ENCODE results near the gene KCNJ10. TPM values are rescaled to one million over a fixed set of nuclear protein-coding genes. Genes with fewer than 3 reads are reported as not detected.

Gene KCNJ10
- total RNA-seq, 1 experiment from 2014 or later: 1.4 TPM

GRCh38 chr1:160070243-160071163, 543 bp upstream of the KCNJ10 start (continued):
- no peak for TF ChIP-seq HMGA2 (CRISPR knock-in tag; IDR thresholded peaks at IDR 0.05)
- no peak for TF ChIP-seq ZSCAN18 (CRISPR knock-in tag; IDR thresholded peaks at IDR 0.05)
- TF ChIP-seq, protein P1, sequence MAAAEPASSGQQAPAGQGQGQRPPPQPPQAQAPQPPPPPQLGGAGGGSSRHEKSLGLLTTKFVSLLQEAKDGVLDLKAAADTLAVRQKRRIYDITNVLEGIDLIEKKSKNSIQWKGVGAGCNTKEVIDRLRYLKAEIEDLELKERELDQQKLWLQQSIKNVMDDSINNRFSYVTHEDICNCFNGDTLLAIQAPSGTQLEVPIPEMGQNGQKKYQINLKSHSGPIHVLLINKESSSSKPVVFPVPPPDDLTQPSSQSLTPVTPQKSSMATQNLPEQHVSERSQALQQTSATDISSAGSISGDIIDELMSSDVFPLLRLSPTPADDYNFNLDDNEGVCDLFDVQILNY (CRISPR knock-in tag; IDR thresholded peaks at IDR 0.05): no peak
- no peak for TF ChIP-seq ZNF232 (CRISPR knock-in tag; IDR thresholded peaks at IDR 0.05)
- no peak for TF ChIP-seq E2F1 (CRISPR knock-in tag; IDR thresholded peaks at IDR 0.05)
- TF ChIP-seq CBFB (CRISPR knock-in tag; IDR thresholded peaks at IDR 0.05; ENCODE audit: low read depth): no peak
- TF ChIP-seq NR2C2 (CRISPR knock-in tag; IDR thresholded peaks at IDR 0.05): no peak

- ATAC-seq: no peak
- no peaks in the 10 kb centered on the region for H3K36me3 Mint-ChIP-seq
- H3K27ac Mint-ChIP-seq: no peak overlapping the region
- H3K27me3 Mint-ChIP-seq (ENCODE audit: low read depth): peaks cover 64% of the 10 kb centered on the region
- peaks cover 32% of the 10 kb centered on the region for H3K4me1 Mint-ChIP-seq
- H3K9me3 Mint-ChIP-seq: no peaks in the 10 kb centered on the region
- DNase-seq (ENCODE audit: low spot score): no peak
- ChIA-PET POLR2A (no interaction called here), CTCF (interaction anchor here (1.3 to 29.5 kb wide), 7 partner anchors 10 to 184 kb away, joined by 4 to 978 read pairs (median 18); partner anchors contain the start of gene KCNJ9)
- H3K4me3 Mint-ChIP-seq: no peak overlapping the region
- TF ChIP-seq RORB (CRISPR knock-in tag; IDR thresholded peaks at IDR 0.05) (no peak), MXD4 (CRISPR knock-in tag; IDR thresholded peaks at IDR 0.05; ENCODE audit: borderline replicate concordance) (no peak), ZNF532 (CRISPR knock-in tag; IDR thresholded peaks at IDR 0.05; ENCODE audit: borderline replicate concordance) (no peak), NR2C2 (CRISPR knock-in tag; IDR thresholded peaks at IDR 0.05) (no peak), HMGA2 (CRISPR knock-in tag; IDR thresholded peaks at IDR 0.05) (no peak), E2F1 (CRISPR knock-in tag; IDR thresholded peaks at IDR 0.05) (no peak), SMAD3 (CRISPR knock-in tag; IDR thresholded peaks at IDR 0.05; ENCODE audit: borderline replicate concordance) (no peak)
- TF ChIP-seq, protein P2, sequence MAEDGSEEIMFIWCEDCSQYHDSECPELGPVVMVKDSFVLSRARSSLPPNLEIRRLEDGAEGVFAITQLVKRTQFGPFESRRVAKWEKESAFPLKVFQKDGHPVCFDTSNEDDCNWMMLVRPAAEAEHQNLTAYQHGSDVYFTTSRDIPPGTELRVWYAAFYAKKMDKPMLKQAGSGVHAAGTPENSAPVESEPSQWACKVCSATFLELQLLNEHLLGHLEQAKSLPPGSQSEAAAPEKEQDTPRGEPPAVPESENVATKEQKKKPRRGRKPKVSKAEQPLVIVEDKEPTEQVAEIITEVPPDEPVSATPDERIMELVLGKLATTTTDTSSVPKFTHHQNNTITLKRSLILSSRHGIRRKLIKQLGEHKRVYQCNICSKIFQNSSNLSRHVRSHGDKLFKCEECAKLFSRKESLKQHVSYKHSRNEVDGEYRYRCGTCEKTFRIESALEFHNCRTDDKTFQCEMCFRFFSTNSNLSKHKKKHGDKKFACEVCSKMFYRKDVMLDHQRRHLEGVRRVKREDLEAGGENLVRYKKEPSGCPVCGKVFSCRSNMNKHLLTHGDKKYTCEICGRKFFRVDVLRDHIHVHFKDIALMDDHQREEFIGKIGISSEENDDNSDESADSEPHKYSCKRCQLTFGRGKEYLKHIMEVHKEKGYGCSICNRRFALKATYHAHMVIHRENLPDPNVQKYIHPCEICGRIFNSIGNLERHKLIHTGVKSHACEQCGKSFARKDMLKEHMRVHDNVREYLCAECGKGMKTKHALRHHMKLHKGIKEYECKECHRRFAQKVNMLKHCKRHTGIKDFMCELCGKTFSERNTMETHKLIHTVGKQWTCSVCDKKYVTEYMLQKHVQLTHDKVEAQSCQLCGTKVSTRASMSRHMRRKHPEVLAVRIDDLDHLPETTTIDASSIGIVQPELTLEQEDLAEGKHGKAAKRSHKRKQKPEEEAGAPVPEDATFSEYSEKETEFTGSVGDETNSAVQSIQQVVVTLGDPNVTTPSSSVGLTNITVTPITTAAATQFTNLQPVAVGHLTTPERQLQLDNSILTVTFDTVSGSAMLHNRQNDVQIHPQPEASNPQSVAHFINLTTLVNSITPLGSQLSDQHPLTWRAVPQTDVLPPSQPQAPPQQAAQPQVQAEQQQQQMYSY (CRISPR knock-in tag; IDR thresholded peaks at IDR 0.05): no peak
- TF ChIP-seq, protein P3, sequence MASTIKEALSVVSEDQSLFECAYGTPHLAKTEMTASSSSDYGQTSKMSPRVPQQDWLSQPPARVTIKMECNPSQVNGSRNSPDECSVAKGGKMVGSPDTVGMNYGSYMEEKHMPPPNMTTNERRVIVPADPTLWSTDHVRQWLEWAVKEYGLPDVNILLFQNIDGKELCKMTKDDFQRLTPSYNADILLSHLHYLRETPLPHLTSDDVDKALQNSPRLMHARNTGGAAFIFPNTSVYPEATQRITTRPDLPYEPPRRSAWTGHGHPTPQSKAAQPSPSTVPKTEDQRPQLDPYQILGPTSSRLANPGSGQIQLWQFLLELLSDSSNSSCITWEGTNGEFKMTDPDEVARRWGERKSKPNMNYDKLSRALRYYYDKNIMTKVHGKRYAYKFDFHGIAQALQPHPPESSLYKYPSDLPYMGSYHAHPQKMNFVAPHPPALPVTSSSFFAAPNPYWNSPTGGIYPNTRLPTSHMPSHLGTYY (CRISPR knock-in tag; IDR thresholded peaks at IDR 0.05): no peak
- TF ChIP-seq, protein P1 (CRISPR knock-in tag; IDR thresholded peaks at IDR 0.05): no peak
- TF ChIP-seq, protein P4, sequence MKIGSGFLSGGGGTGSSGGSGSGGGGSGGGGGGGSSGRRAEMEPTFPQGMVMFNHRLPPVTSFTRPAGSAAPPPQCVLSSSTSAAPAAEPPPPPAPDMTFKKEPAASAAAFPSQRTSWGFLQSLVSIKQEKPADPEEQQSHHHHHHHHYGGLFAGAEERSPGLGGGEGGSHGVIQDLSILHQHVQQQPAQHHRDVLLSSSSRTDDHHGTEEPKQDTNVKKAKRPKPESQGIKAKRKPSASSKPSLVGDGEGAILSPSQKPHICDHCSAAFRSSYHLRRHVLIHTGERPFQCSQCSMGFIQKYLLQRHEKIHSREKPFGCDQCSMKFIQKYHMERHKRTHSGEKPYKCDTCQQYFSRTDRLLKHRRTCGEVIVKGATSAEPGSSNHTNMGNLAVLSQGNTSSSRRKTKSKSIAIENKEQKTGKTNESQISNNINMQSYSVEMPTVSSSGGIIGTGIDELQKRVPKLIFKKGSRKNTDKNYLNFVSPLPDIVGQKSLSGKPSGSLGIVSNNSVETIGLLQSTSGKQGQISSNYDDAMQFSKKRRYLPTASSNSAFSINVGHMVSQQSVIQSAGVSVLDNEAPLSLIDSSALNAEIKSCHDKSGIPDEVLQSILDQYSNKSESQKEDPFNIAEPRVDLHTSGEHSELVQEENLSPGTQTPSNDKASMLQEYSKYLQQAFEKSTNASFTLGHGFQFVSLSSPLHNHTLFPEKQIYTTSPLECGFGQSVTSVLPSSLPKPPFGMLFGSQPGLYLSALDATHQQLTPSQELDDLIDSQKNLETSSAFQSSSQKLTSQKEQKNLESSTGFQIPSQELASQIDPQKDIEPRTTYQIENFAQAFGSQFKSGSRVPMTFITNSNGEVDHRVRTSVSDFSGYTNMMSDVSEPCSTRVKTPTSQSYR (CRISPR knock-in tag; IDR thresholded peaks at IDR 0.05): no peak
Measured at GRCh38 chr1:160068225-160068624, 1.7 kb downstream of the KCNJ10 start.

Data from WTC11 (cell line).